Body of pancreas (tissue), 4 donors: ENCODE results near the gene ANKRD13B.

Experiments
- CTCF ChIP-seq, 7 experiments: fragments of 450-650 bp in 4 of 7; fragments of 200-600 bp in 3 of 7; sonication (generic) in 3 of 7; IDR thresholded peaks; one replicate each; pipeline ENCODE4 v1.5.1; 2016 to 2019; ENCODE audit warnings: antibody characterized with exemption in 7 of 7
- POLR2A ChIP-seq, 3 donors: fragments of 450-650 bp; IDR thresholded peaks; one replicate each; pipeline ENCODE4 v1.6.1; 2016; ENCODE audit warnings: antibody characterized with exemption in 3 of 3, mild to moderate bottlenecking in 2 of 3

GRCh38 chr17:29590411-29591145 lies 2.4 kb upstream of the ANKRD13B start:
- TF ChIP-seq CTCF (IDR thresholded peaks at IDR 0.05) (no peak), POLR2A (IDR thresholded peaks at IDR 0.05) (no peak)
